Liver (tissue), 9 donors: ENCODE results near the gene TPST1. TPM values are rescaled to one million over a fixed set of nuclear protein-coding genes. Genes with fewer than 3 reads are reported as not detected.
"Not testable (repeated sequence)": the region's sequence is repeated elsewhere in the genome, so short reads cannot be mapped to it uniquely, and the experiment has no call there.

ENCODE experiments used
- DNase-seq: peaks from one replicate; pipeline ENCODE4 v3.0.0-alpha.2; 2017; ENCODE audit warnings: low spot score
- H3K27ac ChIP-seq, 2 donors: one replicate each; pipeline ENCODE4 v1.7.0; 2013; ENCODE audit warnings: inconsistent platforms in 2 of 2, low read length in 2 of 2, control low read depth in 1 of 2, low read depth in 1 of 2, mild to moderate bottlenecking in 1 of 2
- H3K27me3 ChIP-seq, 4 donors: one replicate each; pipeline versions ENCODE4 v1.6.1 to v1.7.0; 2013; ENCODE audit warnings: low read length in 3 of 4, inconsistent platforms in 1 of 4, mild to moderate bottlenecking in 1 of 4, moderate library complexity in 1 of 4; ENCODE audit not compliant: control insufficient read depth in 4 of 4, insufficient read depth in 4 of 4
- H3K36me3 ChIP-seq, 4 donors: one replicate each; pipeline versions ENCODE4 v1.6.1 to v1.7.0; 2013; ENCODE audit warnings: low read length in 3 of 4, mild to moderate bottlenecking in 3 of 4, low read depth in 1 of 4, moderate library complexity in 1 of 4; ENCODE audit not compliant: control insufficient read depth in 4 of 4, insufficient read depth in 3 of 4
- H3K4me1 ChIP-seq, 4 donors: one replicate each; pipeline versions ENCODE4 v1.6.1 to v1.7.0; 2013; ENCODE audit warnings: low read length in 3 of 4, mild to moderate bottlenecking in 3 of 4, moderate library complexity in 1 of 4; ENCODE audit not compliant: control insufficient read depth in 4 of 4, insufficient read depth in 4 of 4
- H3K4me3 ChIP-seq, 3 donors: one replicate each; pipeline versions ENCODE4 v1.6.1 to v1.7.0; 2013; ENCODE audit warnings: low read length in 3 of 3, control low read depth in 1 of 3, low read depth in 1 of 3, mild to moderate bottlenecking in 1 of 3
- H3K9ac ChIP-seq, 2 donors: one replicate each; pipeline ENCODE4 v1.7.0; 2013; ENCODE audit warnings: low read length in 2 of 2, mild to moderate bottlenecking in 2 of 2, moderate library complexity in 2 of 2, control low read depth in 1 of 2, low read depth in 1 of 2
- H3K9me3 ChIP-seq, 4 donors: one replicate each; pipeline versions ENCODE4 v1.6.1 to v1.7.0; 2013; ENCODE audit warnings: low read length in 3 of 4; ENCODE audit not compliant: control insufficient read depth in 4 of 4
- ATF3 ChIP-seq: IDR thresholded peaks from 2 replicates; pipeline ENCODE4 v1.6.1; 2016; ENCODE audit warnings: antibody characterized with exemption
- EGR1 ChIP-seq, 2 donors: IDR thresholded peaks; 2 replicates each; pipeline ENCODE4 v1.6.1; 2016 to 2018; ENCODE audit warnings: antibody characterized with exemption in 2 of 2, low read depth in 2 of 2
- FOXA1 ChIP-seq: IDR thresholded peaks from 2 replicates; pipeline ENCODE4 v1.6.1; 2016; ENCODE audit warnings: antibody characterized with exemption
- FOXA2 ChIP-seq: IDR thresholded peaks from 2 replicates; pipeline ENCODE4 v1.6.1; 2016; ENCODE audit warnings: antibody characterized with exemption
- GABPA ChIP-seq, 2 donors: IDR thresholded peaks in 1 of 2; conservative IDR thresholded peaks in 1 of 2; 2 replicates each; pipeline ENCODE4 v1.6.1; 2016; ENCODE audit warnings: antibody characterized with exemption in 2 of 2, mild to moderate bottlenecking in 1 of 2, moderate library complexity in 1 of 2
- HNF4A ChIP-seq, 2 donors: conservative IDR thresholded peaks; 2 replicates each; pipeline ENCODE4 v1.6.1; 2016; ENCODE audit warnings: antibody characterized with exemption in 2 of 2, mild to moderate bottlenecking in 2 of 2
- HNF4G ChIP-seq: IDR thresholded peaks from 2 replicates; pipeline ENCODE4 v1.6.1; 2016; ENCODE audit warnings: antibody characterized with exemption
- JUND ChIP-seq, 2 donors: IDR thresholded peaks; 2 replicates each; pipeline ENCODE4 v1.6.1; 2016; ENCODE audit warnings: antibody characterized with exemption in 2 of 2
- MAX ChIP-seq: IDR thresholded peaks from 2 replicates; pipeline ENCODE4 v1.6.1; 2016; ENCODE audit warnings: antibody characterized with exemption
- NR2F2 ChIP-seq: IDR thresholded peaks from 2 replicates; pipeline ENCODE4 v1.6.1; 2016; ENCODE audit warnings: antibody characterized with exemption
- RXRA ChIP-seq, 2 donors: IDR thresholded peaks; 2 replicates each; pipeline ENCODE4 v1.6.1; 2017 to 2018; ENCODE audit warnings: antibody characterized with exemption in 2 of 2, mild to moderate bottlenecking in 1 of 2
- SP1 ChIP-seq: IDR thresholded peaks from 2 replicates; pipeline ENCODE4 v1.6.1; 2018; ENCODE audit warnings: antibody characterized with exemption, mild to moderate bottlenecking
- ZBTB33 ChIP-seq: IDR thresholded peaks from 2 replicates; pipeline ENCODE4 v1.6.1; 2016; ENCODE audit warnings: antibody characterized with exemption
- WGBS: extraction: QIAGEN DNeasy Blood & Tissue Kit; methylation state at CpG from one replicate; pipeline ENCODE4 v1.1.7; 2013; 5-methylcytosine and 5-hydroxymethylcytosine counted together
- polyA plus RNA-seq, 2 donors: library from polyadenylated mRNA; stranded (reverse) in 1 of 2; unstranded in 1 of 2; fragments of 200-250 nt in 1 of 2; fragments of >200 nt in 1 of 2; fragmentation: Nextera tagmentation in 1 of 2; extraction: Ambion mirVana in 1 of 2; gene quantifications; one replicate each; pipeline versions ENCODE4 v1.2.1 to v1.2.3, GENCODE V29; 2013 to 2015
- total RNA-seq, 2 donors: library from RNA; depleted of rRNA; stranded (reverse); fragments of >200 nt; gene quantifications; one replicate each; pipeline ENCODE4 v1.2.3, GENCODE V29; 2014
- TF ChIP-seq, protein P1 (sequence below): IDR thresholded peaks from 2 replicates; pipeline ENCODE4 v1.6.1; 2016; ENCODE audit warnings: antibody characterized with exemption, mild to moderate bottlenecking
- TF ChIP-seq, protein P2 (sequence below): fragments of 150-350 bp; IDR thresholded peaks from 2 replicates; pipeline ENCODE4 v1.5.1; 2017; ENCODE audit warnings: improper control_type of control experiment, low read depth, low read length; ENCODE audit not compliant: missing input control
- donor health status: healthy.
- donor health status: healthy.
- donor health status: healthy.
- donor health status: healthy.
- donor health status: healthy.

TPST1 gene
- total and polyA plus RNA-seq, 4 donors = 23.8 to 62.5 (median 25.7) TPM

DNA sequence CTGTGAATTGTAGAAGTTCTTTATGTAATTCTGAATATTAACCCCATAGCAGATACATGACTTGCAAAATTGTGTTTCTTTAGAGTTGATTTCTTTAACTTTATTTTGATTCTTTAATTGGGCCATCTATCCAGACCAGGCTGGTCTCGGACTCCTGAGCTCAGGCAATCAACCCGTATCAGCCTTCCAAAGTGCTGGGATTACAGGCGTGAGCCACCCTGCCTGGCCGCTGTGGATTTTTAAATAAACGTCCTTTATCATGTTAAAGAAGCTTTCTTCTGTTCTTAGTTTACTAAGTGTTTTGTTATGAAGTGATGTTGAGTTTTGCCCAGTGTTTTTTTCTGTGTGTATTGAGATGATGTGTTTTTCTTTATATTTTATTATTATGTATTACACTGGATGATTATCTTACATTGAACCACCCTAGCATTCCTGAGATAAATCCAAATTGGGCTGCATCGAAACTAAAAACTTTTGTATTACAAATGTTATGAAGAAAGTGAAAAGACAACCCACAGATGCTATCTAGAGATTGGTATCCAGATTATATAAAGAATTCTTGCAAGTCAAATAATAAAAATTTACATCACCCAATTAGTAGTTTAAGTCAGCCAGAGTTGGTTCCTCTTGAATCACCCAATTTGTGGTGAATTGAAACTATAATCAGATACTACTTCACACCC, 118.1 kb downstream of the TPST1 start:
- 94% methylated on average over 6 of the region's 6 CpGs for WGBS
- no peaks in the 10 kb centered on the region for H3K36me3 ChIP-seq
- no peaks in the 10 kb centered on the region for H3K27me3 ChIP-seq
- no peak overlapping the region for H3K4me3 ChIP-seq
- no peak for TF ChIP-seq NR2F2
- no peak for TF ChIP-seq JUND (IDR thresholded peaks at IDR 0.05)
- no peak for TF ChIP-seq ZBTB33
- TF ChIP-seq HNF4A (conservative IDR thresholded peaks at IDR 0.05) = no peak
- TF ChIP-seq, protein P1, sequence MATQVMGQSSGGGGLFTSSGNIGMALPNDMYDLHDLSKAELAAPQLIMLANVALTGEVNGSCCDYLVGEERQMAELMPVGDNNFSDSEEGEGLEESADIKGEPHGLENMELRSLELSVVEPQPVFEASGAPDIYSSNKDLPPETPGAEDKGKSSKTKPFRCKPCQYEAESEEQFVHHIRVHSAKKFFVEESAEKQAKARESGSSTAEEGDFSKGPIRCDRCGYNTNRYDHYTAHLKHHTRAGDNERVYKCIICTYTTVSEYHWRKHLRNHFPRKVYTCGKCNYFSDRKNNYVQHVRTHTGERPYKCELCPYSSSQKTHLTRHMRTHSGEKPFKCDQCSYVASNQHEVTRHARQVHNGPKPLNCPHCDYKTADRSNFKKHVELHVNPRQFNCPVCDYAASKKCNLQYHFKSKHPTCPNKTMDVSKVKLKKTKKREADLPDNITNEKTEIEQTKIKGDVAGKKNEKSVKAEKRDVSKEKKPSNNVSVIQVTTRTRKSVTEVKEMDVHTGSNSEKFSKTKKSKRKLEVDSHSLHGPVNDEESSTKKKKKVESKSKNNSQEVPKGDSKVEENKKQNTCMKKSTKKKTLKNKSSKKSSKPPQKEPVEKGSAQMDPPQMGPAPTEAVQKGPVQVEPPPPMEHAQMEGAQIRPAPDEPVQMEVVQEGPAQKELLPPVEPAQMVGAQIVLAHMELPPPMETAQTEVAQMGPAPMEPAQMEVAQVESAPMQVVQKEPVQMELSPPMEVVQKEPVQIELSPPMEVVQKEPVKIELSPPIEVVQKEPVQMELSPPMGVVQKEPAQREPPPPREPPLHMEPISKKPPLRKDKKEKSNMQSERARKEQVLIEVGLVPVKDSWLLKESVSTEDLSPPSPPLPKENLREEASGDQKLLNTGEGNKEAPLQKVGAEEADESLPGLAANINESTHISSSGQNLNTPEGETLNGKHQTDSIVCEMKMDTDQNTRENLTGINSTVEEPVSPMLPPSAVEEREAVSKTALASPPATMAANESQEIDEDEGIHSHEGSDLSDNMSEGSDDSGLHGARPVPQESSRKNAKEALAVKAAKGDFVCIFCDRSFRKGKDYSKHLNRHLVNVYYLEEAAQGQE = no peak
- no peak for TF ChIP-seq FOXA2
- TF ChIP-seq EGR1 (IDR thresholded peaks at IDR 0.05; ENCODE audit: low read depth in 2 of 2) = no peak
- TF ChIP-seq GABPA (IDR thresholded peaks at IDR 0.05 in 1 of 2, conservative IDR thresholded peaks at IDR 0.05 in 1 of 2) = no peak
- H3K4me1 ChIP-seq = peaks cover 3 to 16% (median 9%) of the 10 kb centered on the region in 4 donors
- H3K27ac ChIP-seq = no peak overlapping the region
- H3K9ac ChIP-seq = no peak overlapping the region
- no peak for DNase-seq
- no peaks in the 10 kb centered on the region for H3K9me3 ChIP-seq

- peaks cover 3 to 13% (median 8%) of the 10 kb centered on the region in 4 donors for H3K4me1 ChIP-seq
- 88% methylated on average over 6 of the region's 6 CpGs for WGBS
- H3K9ac ChIP-seq, H3K27me3 ChIP-seq, H3K4me3 ChIP-seq, DNase-seq, H3K27ac ChIP-seq, H3K36me3 ChIP-seq, H3K9me3 ChIP-seq: not testable (repeated sequence)
These were observed 119.9 kb downstream of the TPST1 start for GRCh38 chr7:66324985-66325384.

DNA sequence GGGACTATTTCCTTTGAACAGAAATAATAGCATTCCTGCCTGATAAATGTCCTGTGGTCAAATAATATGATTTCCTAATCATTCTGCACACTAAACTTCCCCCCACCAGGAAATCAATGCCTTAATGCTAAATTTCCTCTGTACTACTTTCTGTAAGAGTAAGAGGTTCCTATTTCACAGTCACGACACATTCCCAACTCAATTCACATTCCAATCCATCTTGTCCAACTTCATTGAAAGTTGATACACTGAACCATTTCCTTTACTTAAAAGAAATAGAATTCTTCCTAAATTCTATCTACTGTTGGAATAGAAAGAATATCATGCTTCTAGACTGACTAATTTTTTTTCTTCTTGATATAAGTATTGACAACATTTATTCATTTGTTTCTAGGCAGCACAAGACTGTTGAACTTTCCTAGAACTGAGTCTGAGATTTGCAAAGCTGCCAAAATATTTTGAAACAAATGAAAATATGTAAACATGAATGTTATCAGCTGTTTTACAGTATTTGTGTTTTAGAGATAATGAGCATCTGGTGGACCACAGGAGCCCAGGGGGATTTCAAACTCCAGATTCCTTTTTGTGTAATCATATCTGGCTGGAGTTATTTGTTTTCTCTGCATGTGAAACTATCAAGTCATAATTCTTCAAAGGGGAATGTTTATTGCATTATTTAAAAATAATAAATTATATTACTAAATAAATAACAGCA, 121.5 kb downstream of the TPST1 start:
- Histone ChIP-seq H3K36me3 (no peaks in the 10 kb centered on the region), H3K27ac (peak overlapping the region in 1 of 2 donors; percentile 40), H3K9me3 (no peaks in the 10 kb centered on the region), H3K27me3 (no peaks in the 10 kb centered on the region), H3K9ac (peak overlapping the region in 1 of 2 donors; percentile 9), H3K4me1 (peaks cover 2 to 6% (median 5%) of the 10 kb centered on the region in 4 donors), H3K4me3 (no peak overlapping the region)
- DNase-seq = no peak
- WGBS = 69% methylated on average over 1 of the region's 1 CpG
- TF ChIP-seq SP1 = no peak
- no peak for TF ChIP-seq FOXA1
- no peak for TF ChIP-seq MAX
- no peak for TF ChIP-seq ATF3
- TF ChIP-seq, protein P2, sequence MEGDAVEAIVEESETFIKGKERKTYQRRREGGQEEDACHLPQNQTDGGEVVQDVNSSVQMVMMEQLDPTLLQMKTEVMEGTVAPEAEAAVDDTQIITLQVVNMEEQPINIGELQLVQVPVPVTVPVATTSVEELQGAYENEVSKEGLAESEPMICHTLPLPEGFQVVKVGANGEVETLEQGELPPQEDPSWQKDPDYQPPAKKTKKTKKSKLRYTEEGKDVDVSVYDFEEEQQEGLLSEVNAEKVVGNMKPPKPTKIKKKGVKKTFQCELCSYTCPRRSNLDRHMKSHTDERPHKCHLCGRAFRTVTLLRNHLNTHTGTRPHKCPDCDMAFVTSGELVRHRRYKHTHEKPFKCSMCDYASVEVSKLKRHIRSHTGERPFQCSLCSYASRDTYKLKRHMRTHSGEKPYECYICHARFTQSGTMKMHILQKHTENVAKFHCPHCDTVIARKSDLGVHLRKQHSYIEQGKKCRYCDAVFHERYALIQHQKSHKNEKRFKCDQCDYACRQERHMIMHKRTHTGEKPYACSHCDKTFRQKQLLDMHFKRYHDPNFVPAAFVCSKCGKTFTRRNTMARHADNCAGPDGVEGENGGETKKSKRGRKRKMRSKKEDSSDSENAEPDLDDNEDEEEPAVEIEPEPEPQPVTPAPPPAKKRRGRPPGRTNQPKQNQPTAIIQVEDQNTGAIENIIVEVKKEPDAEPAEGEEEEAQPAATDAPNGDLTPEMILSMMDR = no peak
- TF ChIP-seq JUND (IDR thresholded peaks at IDR 0.05) = no peak
- no peak for TF ChIP-seq FOXA2
- no peak for TF ChIP-seq HNF4G
- no peak for TF ChIP-seq ZBTB33
- TF ChIP-seq RXRA (IDR thresholded peaks at IDR 0.05) = no peak
